Epithelial cell of proximal tubule (primary cell): ENCODE results near the gene IGFBP4. TPM values are rescaled to one million over a fixed set of nuclear protein-coding genes. Genes with fewer than 3 reads are reported as not detected.

Source experiments
- DNase-seq: peaks from one replicate; pipeline ENCODE4 v3.0.0-alpha.2; 2011; ENCODE audit warnings: low read depth
- H3K4me3 ChIP-seq: 2 replicates; pipeline ENCODE4 v1.5.1; 2011; ENCODE audit warnings: low read depth, mild to moderate bottlenecking, low read length
- total RNA-seq: library from RNA; depleted of rRNA; stranded (reverse); fragments of >200 nt; gene quantifications from 2 replicates; pipeline ENCODE4 v1.2.3, GENCODE V29; 2015
- TF ChIP-seq, protein P1 (sequence below): conservative IDR thresholded peaks from 2 replicates; pipeline ENCODE4 v1.5.1; 2012; ENCODE audit warnings: low read depth, mild to moderate bottlenecking, low read length

The IGFBP4 gene
- total RNA-seq, 1 donor from 2014 or later, result 67.7 TPM

DNA sequence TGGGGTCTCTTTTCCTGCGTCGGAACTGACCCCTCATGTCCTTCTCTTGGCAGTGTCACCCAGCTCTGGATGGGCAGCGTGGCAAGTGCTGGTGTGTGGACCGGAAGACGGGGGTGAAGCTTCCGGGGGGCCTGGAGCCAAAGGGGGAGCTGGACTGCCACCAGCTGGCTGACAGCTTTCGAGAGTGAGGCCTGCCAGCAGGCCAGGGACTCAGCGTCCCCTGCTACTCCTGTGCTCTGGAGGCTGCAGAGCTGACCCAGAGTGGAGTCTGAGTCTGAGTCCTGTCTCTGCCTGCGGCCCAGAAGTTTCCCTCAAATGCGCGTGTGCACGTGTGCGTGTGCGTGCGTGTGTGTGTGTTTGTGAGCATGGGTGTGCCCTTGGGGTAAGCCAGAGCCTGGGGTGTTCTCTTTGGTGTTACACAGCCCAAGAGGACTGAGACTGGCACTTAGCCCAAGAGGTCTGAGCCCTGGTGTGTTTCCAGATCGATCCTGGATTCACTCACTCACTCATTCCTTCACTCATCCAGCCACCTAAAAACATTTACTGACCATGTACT is 13.2 kb downstream of the IGFBP4 start:
- no peak for DNase-seq
- TF ChIP-seq, protein P1, sequence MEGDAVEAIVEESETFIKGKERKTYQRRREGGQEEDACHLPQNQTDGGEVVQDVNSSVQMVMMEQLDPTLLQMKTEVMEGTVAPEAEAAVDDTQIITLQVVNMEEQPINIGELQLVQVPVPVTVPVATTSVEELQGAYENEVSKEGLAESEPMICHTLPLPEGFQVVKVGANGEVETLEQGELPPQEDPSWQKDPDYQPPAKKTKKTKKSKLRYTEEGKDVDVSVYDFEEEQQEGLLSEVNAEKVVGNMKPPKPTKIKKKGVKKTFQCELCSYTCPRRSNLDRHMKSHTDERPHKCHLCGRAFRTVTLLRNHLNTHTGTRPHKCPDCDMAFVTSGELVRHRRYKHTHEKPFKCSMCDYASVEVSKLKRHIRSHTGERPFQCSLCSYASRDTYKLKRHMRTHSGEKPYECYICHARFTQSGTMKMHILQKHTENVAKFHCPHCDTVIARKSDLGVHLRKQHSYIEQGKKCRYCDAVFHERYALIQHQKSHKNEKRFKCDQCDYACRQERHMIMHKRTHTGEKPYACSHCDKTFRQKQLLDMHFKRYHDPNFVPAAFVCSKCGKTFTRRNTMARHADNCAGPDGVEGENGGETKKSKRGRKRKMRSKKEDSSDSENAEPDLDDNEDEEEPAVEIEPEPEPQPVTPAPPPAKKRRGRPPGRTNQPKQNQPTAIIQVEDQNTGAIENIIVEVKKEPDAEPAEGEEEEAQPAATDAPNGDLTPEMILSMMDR, result no peak
- no peak overlapping the region for H3K4me3 ChIP-seq

DNA sequence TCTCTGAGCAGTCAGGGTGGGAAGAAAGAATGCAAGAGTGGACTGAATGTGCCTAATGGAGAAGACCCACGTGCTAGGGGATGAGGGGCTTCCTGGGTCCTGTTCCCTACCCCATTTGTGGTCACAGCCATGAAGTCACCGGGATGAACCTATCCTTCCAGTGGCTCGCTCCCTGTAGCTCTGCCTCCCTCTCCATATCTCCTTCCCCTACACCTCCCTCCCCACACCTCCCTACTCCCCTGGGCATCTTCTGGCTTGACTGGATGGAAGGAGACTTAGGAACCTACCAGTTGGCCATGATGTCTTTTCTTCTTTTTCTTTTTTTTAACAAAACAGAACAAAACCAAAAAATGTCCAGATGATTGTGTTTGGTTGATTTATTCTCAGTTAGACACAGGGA is 14.1 kb downstream of the IGFBP4 start:
- no peak overlapping the region for H3K4me3 ChIP-seq
- DNase-seq, result no peak
- TF ChIP-seq, protein P1, result no peak

DNA sequence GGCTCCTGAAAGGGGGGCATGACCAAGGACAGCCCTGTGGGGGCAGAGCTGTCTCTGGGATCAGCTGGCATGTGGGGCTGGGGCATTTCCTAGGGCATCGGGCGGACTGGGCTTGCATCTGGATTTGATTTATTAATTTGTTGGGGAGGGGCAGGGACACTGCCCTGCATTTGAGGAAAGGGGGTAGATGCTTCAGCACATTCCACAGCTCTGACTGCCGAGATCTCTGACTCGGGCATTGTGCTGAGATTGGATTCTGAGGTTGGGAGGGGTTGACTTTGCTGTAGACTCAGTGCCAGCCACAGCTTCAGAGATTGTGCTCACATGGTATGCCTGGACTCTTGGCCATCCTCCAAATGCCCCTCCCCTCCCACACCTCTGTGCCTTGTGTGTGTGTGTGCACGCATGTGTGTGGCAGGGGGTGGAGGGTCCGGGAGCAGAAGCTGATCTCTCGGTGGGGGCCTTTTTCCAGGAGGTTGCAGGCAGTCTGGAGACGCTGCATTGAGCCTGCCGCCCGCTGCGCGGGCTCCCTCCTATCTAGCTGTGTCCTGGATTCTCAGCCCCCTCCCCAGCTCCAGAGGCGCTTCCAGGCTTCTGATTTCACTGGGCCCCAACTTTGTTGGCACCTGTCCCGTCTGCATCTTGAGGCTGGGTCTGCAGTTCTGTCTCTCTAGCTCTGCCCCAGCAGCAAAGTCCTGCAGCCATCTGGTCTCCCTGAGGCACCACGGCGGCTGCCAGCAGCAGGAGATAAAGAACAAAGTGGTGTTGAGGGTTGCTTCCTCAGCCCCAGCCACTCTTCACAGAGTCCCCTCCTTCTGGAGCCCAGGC is 14.9 kb downstream of the IGFBP4 start:
- DNase-seq, result no peak
- TF ChIP-seq, protein P1, result no peak
- no peak overlapping the region for H3K4me3 ChIP-seq

DNA sequence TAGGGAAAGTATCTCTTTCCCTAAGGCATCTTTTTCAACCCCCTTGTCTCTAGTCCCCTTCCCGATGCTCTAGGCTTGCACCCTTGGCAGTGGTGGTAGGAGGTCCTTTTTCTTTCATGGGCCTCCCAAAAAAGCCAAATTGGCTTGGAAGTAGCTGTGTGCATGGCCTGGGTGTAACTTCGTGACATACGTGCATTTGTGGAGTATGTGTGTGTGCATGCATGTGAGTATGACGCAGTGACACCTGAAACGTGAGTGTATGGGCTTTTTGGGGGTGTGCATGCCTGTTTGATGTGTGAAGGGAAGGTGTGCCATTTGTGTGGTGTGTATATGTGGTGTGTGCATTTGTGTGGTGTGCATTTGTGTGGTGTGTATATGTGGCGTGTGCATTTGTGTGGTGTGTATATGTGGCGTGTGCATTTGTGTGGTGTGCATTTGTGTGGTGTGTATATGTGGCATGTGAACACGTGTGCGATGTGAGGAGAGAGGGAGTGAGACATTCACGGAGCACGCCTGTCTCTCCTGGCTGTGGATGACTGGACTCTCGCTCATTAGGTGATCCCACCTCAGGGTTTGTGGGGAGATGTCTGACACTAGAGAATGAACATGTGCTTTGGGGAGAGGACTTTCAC is 15.7 kb downstream of the IGFBP4 start:
- no peak for DNase-seq
- H3K4me3 ChIP-seq, result no peak overlapping the region
- TF ChIP-seq, protein P1, result no peak

DNA sequence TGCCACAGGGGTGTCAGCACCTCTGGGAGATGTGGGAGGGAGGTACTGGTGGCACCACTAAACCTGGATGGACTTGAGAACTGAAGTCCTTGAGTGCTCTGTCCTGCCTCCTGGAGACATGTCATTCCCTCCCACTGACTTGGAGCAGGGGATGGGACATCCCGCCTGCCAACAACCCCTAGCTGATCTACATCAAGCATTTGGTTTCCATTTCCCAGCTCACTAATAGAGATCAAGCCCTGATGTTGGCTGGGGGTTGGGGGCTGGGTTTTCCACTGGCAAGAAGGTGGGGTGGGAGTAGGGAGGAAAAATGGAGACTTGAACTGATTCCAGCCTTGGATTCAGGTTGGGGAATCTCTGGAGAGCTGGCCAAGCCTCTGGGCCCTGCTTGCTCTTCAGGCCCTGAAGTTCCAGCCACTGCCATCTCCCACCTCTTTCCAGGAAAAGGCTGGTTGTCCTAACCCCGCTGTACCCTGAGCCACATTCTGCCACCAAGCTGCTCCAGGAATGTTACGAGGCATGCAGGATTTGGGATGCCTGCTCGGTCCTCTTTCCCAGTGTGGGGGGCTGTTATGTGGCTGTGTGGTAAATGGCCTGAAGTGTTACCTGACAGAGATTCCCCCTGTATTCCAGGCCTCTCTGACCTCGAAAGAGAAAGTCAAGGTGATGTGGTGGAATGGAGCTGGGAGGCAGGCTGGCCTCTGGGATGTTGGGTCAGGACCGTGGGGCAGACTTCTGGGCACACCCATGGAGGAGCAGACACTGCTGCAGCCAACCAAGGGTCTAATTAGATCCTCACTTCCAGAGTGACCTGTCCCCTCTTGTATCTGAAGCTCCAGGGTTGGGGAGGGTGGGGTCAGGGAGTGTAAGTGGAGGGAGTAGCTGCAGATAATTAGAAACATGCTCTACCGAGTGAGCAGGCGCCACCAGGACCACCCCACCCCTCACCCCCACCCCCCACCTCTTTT is 16.7 kb downstream of the IGFBP4 start:
- TF ChIP-seq, protein P1, result no peak
- no peak for DNase-seq
- no peak overlapping the region for H3K4me3 ChIP-seq

DNA sequence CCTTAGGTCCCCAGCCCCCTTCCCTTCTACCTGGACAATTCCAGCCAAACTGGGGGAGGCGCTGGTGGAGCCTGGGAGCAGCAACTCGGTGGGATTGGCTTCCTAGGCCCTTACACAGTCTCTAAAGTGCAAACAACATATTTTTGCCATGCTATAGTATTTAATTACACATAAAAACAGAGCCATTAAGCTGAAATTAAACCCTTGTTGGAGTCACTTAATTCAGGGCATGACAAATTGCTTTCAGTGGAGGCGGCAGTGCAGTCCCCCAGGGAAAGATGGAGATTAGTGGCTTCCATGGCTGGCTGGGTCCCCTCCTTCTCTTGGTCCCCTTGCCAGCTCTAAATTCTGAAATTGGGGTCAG is 17.3 kb downstream of the IGFBP4 start:
- no peak for DNase-seq
- TF ChIP-seq, protein P1, result no peak
- H3K4me3 ChIP-seq, result no peak overlapping the region
